ENCODE results near the gene EIF4A3.
A peak's percentile ranks its signal among the peaks of the same experiment; 100 is the strongest.

EIF4A3 gene

GRCh38 chr17:80147035-80147822, at the start of gene EIF4A3:
Gene EIF4A3 (minus strand): TSS chr17:80147128. CDS start chr17:80146961, 167 bp downstream.
- peak within 1 kb of the TSS; percentile 95 for H3K4me3 ChIP-seq (ENCODE audit: low read depth, low read length)

GRCh38 chr17:80196652-80197051, 49.7 kb upstream of the EIF4A3 start:
- H3K4me3 ChIP-seq (ENCODE audit: low read depth, low read length): no peak overlapping the region

DNA sequence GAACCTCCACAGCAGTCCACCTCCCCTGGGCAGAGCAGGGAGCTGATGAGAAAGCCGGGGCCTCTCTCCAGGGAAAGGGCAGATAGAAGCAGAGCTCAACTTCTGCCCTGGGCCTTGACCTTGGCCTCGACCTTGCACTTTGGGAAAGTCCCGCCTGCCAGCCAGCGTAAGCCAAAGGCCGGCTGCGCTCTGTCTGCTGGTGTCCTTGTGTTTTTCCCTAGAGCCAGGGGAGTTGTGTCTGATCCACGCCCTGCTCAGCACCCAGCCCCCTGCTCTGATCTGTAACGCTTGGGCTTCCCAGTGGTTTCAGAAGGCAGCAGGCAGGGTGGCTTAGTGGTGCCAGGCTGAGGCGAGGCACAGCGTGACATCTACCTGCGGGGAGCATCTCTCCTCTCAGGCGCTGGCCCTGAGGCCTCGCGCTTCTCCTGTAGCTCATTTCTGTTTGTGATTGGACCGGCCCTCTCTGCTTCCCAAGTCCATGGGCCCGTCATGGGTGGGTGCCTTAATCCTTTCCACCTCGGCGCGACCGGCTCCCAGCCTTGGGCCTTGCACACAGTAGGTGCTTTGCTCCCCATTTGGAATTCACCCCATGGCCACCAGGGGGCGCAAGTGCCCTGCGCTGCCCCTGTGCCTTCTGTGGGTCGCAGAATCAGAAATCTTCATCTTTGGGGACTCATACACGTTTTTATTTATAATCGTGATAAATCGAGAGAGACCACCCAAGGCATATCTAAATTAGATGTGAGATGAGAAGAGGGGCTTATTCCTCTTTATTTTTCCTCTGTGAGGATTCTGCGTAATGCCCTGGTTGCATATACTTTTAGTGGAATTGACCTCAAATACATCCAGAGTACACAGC, 49.0 kb upstream of the EIF4A3 start:
- no peak overlapping the region for H3K4me3 ChIP-seq (ENCODE audit: low read depth, low read length)

- H3K4me3 ChIP-seq (ENCODE audit: low read depth, low read length): no peak overlapping the region
Observed at GRCh38 chr17:80195141-80195540, 48.2 kb upstream of the EIF4A3 start.

DNA sequence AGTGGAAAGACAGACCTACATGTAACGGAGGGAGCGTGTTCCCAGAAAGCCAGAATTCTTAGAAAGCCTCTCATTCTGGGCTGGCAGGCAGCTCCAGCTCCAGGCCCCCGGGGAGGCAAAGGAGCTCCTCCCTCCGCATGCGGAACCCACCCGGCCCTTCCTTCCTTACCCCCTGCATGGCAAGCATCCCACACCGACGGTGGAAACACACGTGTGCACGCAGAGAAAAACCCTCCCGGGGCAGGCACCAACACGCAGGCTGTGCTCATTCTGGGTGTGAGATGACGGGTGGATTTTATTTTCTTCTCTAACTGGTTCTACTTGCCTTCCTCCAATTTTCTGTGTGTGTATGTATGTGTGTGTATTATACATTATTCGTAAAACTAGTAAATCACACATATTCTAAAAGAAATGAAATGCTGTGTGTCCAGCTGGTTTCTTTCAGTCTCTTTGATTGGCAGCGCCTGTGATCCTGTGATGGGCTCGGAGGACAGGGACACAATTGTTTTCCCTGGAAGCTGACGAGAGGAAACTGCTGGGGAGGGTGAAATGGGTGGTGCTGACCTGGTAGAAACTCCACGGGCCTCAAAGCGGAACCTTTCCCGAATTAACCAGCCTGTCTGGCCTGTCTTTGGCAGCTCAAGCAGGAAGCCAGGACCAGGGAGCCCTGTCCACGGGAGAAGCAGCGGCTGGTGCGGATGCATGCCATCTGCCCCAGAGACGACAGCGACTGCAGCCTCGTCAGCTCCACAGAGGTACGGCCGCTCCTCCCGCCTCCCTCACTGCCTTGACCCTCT, 45.1 kb upstream of the EIF4A3 start:
- no peak overlapping the region for H3K4me3 ChIP-seq (ENCODE audit: low read depth, low read length)

DNA sequence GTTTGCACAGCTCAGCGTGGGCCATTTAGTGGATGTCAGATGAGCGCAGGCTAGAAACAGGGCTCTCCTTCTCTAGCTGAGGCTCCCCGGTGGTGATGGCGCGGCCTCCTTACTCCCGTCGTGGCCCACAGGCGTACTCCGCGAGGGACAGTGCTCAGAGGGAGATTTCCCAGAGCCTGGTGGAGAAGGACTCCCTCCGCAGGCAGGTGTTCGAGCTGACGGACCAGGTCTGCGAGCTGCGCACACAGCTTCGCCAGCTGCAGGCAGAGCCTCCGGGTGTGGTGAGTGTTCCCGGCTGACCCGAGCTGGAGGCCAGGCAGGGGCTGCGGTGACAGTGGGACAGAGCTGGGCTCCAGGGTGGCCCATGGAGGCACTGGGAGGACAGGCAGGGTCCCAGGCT, 44.3 kb upstream of the EIF4A3 start:
- H3K4me3 ChIP-seq (ENCODE audit: low read depth, low read length): no peak overlapping the region

- no peak overlapping the region for H3K4me3 ChIP-seq (ENCODE audit: low read depth, low read length)
Observed at GRCh38 chr17:80190716-80191115, 43.8 kb upstream of the EIF4A3 start.

DNA sequence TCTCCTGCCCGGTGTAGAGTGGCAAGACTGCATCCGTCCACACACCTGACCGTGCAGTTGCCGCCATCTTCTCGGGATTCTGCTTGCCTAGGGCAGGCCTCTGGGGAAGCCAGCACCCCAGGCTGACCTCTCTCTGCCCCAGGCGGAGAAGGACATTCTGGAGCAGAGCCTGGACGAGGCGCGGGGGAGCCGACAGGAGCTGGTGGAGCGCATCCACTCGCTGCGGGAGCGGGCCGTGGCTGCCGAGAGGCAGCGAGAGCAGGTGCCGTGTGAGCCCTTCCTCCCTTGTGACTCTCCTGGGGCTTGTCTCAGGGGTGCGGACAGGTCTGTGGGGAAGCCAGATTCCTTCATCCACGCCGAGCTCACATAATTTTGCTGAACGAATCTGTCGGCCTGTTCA, 42.7 kb upstream of the EIF4A3 start:
- no peak overlapping the region for H3K4me3 ChIP-seq (ENCODE audit: low read depth, low read length)

DNA sequence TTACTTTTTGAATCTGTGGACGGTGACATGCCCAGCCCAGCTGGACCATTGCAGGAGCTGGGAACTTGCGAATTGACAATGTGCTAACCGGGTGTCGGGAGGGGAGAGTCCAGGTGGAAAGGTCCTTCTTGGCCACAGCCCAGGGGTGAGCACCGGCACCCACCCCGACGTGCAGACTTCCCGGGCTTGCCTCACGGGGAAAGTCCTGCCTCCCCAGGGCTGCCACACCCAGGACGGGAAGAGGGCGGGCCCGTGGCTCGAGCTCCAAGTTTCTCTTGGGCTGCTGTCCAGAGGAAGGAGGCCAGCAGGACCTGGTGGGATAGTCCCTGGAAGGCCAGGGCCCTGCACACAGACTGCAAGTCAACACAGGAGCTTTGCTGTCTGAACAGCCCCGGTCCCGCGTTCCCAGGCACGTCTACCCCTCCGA, 40.6 kb upstream of the EIF4A3 start:
- H3K4me3 ChIP-seq (ENCODE audit: low read depth, low read length): no peak overlapping the region

DNA sequence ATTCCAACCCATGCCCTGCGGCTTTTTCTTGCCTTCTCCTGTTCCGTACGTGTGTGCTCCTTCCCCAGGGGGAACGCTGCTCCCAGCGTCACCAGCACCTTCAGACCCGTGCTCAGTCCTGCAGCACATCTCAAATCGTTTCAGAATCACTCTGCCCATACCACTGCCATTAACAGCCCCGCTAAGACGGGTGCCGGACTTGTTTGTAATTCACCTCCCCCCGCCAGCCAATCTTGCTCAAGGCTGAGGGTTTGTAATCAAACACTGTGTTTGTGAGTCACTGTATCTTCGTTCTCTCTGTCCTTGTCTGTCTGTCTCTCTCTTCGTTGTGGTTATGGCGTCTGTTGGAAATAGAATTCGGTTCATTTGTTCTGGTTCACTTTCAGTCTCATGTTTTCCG, 40.2 kb upstream of the EIF4A3 start:
- H3K4me3 ChIP-seq (ENCODE audit: low read depth, low read length): no peak overlapping the region

- H3K4me3 ChIP-seq (ENCODE audit: low read depth, low read length): no peak overlapping the region
Observed at GRCh38 chr17:80185968-80186367, 39.0 kb upstream of the EIF4A3 start.

DNA sequence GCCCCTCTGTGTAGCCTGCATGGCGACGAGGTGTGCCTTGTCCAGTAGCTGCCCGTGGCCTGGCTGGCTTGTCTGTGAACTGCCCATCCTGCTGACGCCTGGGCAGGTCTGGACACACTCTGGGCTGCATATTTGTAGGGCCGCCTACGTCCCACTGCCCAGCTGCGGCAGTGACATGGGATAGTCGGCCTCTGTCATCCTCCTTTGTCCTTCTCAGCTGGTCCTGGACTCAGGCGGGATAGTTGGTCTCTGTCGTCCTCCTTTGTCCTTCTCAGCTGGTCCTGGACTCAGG, 37.4 kb upstream of the EIF4A3 start:
- H3K4me3 ChIP-seq (ENCODE audit: low read depth, low read length): no peak overlapping the region

GRCh38 chr17:80183581-80184422, 36.9 kb upstream of the EIF4A3 start:
- H3K4me3 ChIP-seq (ENCODE audit: low read depth, low read length): no peak overlapping the region

- H3K4me3 ChIP-seq (ENCODE audit: low read depth, low read length): no peak overlapping the region
Observed at GRCh38 chr17:80182845-80183223, 35.9 kb upstream of the EIF4A3 start.

GRCh38 chr17:80182118-80182844, 35.4 kb upstream of the EIF4A3 start:
- H3K4me3 ChIP-seq (ENCODE audit: low read depth, low read length): no peak overlapping the region

- H3K4me3 ChIP-seq (ENCODE audit: low read depth, low read length): no peak overlapping the region
Observed at GRCh38 chr17:80181431-80181830, 34.5 kb upstream of the EIF4A3 start.

DNA sequence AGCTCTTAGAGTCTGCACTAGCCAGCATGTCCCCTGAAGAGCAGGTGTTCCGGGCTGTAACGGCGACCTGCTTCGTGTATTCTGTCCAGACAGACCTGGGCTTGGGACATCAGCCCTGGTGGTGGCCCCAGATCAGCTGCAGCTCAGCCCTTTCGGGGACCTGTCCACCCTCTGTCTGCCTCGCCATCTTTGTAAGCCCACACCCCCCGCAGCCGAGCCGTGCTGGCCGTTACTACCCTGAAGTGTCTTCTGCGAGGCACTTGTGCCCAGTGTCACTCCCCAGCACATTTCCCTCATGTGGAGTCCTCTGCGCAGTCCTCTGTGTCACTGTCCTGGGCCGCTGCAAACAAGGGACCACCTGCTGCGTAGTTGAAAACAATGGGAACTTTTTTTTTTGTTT, 33.3 kb upstream of the EIF4A3 start:
- H3K4me3 ChIP-seq (ENCODE audit: low read depth, low read length): no peak overlapping the region

DNA sequence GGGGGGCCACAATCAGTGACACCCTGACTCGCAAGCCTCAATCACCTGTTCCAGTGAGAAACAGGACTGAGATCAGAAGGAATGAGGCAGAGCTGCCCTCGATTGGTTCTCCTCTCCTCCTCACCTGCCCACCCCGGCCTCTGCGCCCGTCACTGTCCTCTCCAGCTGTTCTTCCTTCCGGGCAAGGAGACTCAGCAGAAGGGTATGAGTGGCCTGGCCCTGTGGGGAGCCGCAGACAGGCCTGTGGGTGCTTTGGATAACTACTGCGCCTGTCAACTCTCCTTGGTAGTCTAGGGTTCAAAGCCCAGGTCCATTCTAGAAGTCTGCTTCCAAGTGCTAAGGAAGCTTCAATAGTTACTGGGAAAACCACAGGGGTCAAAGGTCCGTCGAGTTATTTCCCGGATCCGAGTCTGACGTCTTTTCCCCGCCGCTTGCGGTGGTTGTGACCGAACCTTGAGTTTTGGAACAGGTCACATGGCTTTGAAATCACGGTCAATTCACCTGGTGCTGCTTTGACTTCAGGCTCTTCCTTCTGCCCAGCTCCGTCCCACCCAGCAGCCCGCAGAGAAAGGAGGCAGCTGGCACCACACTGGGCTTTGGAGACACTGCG, 31.2 kb upstream of the EIF4A3 start:
- no peak overlapping the region for H3K4me3 ChIP-seq (ENCODE audit: low read depth, low read length)

GRCh38 chr17:80176757-80177156, 29.8 kb upstream of the EIF4A3 start:
- H3K4me3 ChIP-seq (ENCODE audit: low read depth, low read length): no peak overlapping the region

GRCh38 chr17:80173916-80174315, 27.0 kb upstream of the EIF4A3 start:
- H3K4me3 ChIP-seq (ENCODE audit: low read depth, low read length): no peak overlapping the region
